A549 (cell line): ENCODE measurements around the gene PCID2. TPM values are rescaled to one million over a fixed set of nuclear protein-coding genes. Genes with fewer than 3 reads are reported as not detected.

Source experiments
- ATAC-seq, 2 experiments: fragments of 200-7000 bp in 1 of 2; fragments of >200 bp in 1 of 2; cut with Nextera tagmentation in 1 of 2; cut with Tn5 transposase in 1 of 2; 3 replicates each; pipeline versions ENCODE4 v1.8.0 to v1.9.1; 2018 to 2020; ENCODE audit warnings: mild to moderate bottlenecking in 1 of 2, moderate library complexity in 1 of 2
- CTCF ChIA-PET: fragments of 300-600 bp; sonication (Branson Sonifier 250); formaldehyde crosslinking; extraction: SDS; loops from one replicate; lab custom pipeline; 2021; ENCODE audit warnings: antibody characterized with exemption, inconsistent platforms; lab: Yijun Ruan, JAX
- POLR2A ChIA-PET: fragments of 350-600 bp; formaldehyde crosslinking; extraction: SDS; loops from one replicate; lab custom pipeline; 2021; ENCODE audit warnings: antibody characterized with exemption, inconsistent platforms; lab: Yijun Ruan, JAX
- DNase-seq, 2 experiments: peaks; one replicate each; pipeline versions ENCODE4 v3.0.0 to v3.0.0-alpha.2; 2011 to 2016; ENCODE audit warnings: low read depth in 1 of 2, low spot score in 1 of 2
- FAIRE-seq: peaks from 2 replicates; lab custom pipeline; 2011; peaks lifted over from hg19 to GRCh38; lab: Jason Lieb, UNC
- H3K27ac ChIP-seq, 2 experiments: fragments of >200 bp; sonication (Bioruptor Twin); formaldehyde crosslinking; 3 replicates each; pipeline ENCODE4 v1.5.1; 2016 to 2017
- H3K4me1 ChIP-seq: fragments of >200 bp; sonication (Bioruptor Twin); formaldehyde crosslinking; 3 replicates; pipeline ENCODE4 v1.6.1; 2016
- H3K4me2 ChIP-seq: fragments of >200 bp; sonication (Bioruptor Twin); formaldehyde crosslinking; 3 replicates; pipeline ENCODE4 v1.6.1; 2016
- H3K4me3 ChIP-seq: fragments of >200 bp; sonication (Bioruptor Twin); formaldehyde crosslinking; 3 replicates; pipeline ENCODE4 v1.5.1; 2016
- H3K9me3 ChIP-seq: fragments of >200 bp; sonication (Bioruptor Twin); formaldehyde crosslinking; 3 replicates; pipeline ENCODE4 v1.6.1; 2016
- CTCF ChIP-seq: fragments of >200 bp; sonication (Bioruptor Twin); formaldehyde crosslinking; IDR thresholded peaks from 3 replicates; pipeline ENCODE4 v1.5.1; 2016
- E2F6 ChIP-seq: IDR thresholded peaks from 2 replicates; pipeline ENCODE4 v1.6.1; 2012; ENCODE audit warnings: low read depth, borderline replicate concordance
- ELK1 ChIP-seq: fragments of 150-350 bp; IDR thresholded peaks from 2 replicates; pipeline ENCODE4 v1.6.1; 2014; ENCODE audit warnings: low read depth, mild to moderate bottlenecking, low read length
- FOSL2 ChIP-seq, 2 experiments: fragments of 450-650 bp in 1 of 2; fragments of >200 bp in 1 of 2; sonication (Bioruptor Twin) in 1 of 2; formaldehyde crosslinking; IDR thresholded peaks; 2 replicates each; pipeline versions ENCODE4 v1.5.0 to v1.6.1; 2016 to 2020; ENCODE audit warnings: mild to moderate bottlenecking in 1 of 2, moderate library complexity in 1 of 2
- HMGXB4 ChIP-seq: fragments of 250-450 bp; sonication (Bioruptor Pico); IDR thresholded peaks from 2 replicates; pipeline ENCODE4 v1.5.0; 2021; ENCODE audit warnings: mild to moderate bottlenecking, moderate library complexity, borderline replicate concordance
- HOXA7 ChIP-seq: fragments of 250-450 bp; sonication (Bioruptor Pico); IDR thresholded peaks from 2 replicates; pipeline ENCODE4 v1.5.0; 2020; ENCODE audit warnings: mild to moderate bottlenecking, moderate library complexity
- HOXB13 ChIP-seq: fragments of 250-450 bp; sonication (Bioruptor Pico); IDR thresholded peaks from 2 replicates; pipeline ENCODE4 v1.5.0; 2020; ENCODE audit warnings: low read depth, mild to moderate bottlenecking, moderate library complexity
- KDM1A ChIP-seq: fragments of 200-600 bp; sonication (generic); IDR thresholded peaks from 2 replicates; pipeline ENCODE4 v1.6.1; 2016; ENCODE audit warnings: low read depth, mild to moderate bottlenecking
- MAX ChIP-seq: IDR thresholded peaks from 2 replicates; pipeline ENCODE4 v1.6.1; 2012
- MYC ChIP-seq: IDR thresholded peaks from 2 replicates; pipeline ENCODE4 v1.6.1; 2012; ENCODE audit warnings: mild to moderate bottlenecking, inconsistent platforms, low read length, improper control_type of control experiment, borderline replicate concordance
- NPAS2 ChIP-seq: fragments of 250-450 bp; sonication (Bioruptor Pico); IDR thresholded peaks from 2 replicates; pipeline ENCODE4 v1.8.0; 2022; ENCODE audit warnings: mild to moderate bottlenecking, moderate library complexity, borderline replicate concordance
- PBX3 ChIP-seq: IDR thresholded peaks from 2 replicates; pipeline ENCODE4 v1.6.1; 2012
- PHF8 ChIP-seq: fragments of 200-600 bp; sonication (generic); IDR thresholded peaks from 2 replicates; pipeline ENCODE4 v1.6.1; 2016; ENCODE audit warnings: low read depth, mild to moderate bottlenecking, antibody characterized with exemption, moderate library complexity, borderline replicate concordance
- RCOR1 ChIP-seq: fragments of 150-350 bp; IDR thresholded peaks from 2 replicates; pipeline ENCODE4 v1.6.1; 2014; ENCODE audit warnings: antibody characterized with exemption, low read length, low read depth
- SMC3 ChIP-seq: fragments of >200 bp; sonication (Bioruptor Twin); formaldehyde crosslinking; IDR thresholded peaks from 3 replicates; pipeline ENCODE4 v1.6.1; 2018; ENCODE audit warnings: inconsistent platforms
- SREBF2 ChIP-seq: fragments of 450-650 bp; IDR thresholded peaks from 2 replicates; pipeline ENCODE4 v1.6.1; 2014; ENCODE audit warnings: mild to moderate bottlenecking, moderate library complexity
- TFCP2L1 ChIP-seq: fragments of 250-450 bp; sonication (Bioruptor Pico); IDR thresholded peaks from 2 replicates; pipeline ENCODE4 v1.5.0; 2021; ENCODE audit warnings: mild to moderate bottlenecking
- ZC3H11A ChIP-seq: fragments of 450-650 bp; IDR thresholded peaks from 2 replicates; pipeline ENCODE4 v1.6.1; 2014; ENCODE audit warnings: antibody characterized with exemption, mild to moderate bottlenecking
- WGBS: methylation state at CpG from one replicate; pipeline ENCODE4 v1.1.6; 2017; ENCODE audit errors: missing lambda C conversion rate; 5-methylcytosine and 5-hydroxymethylcytosine counted together
- polyA plus RNA-seq, 4 experiments: library from polyadenylated mRNA; depleted of rRNA in 3 of 4; stranded (reverse); fragments of >200 nt; fragmentation: RNase III in 1 of 4; extraction: RNeasy Plus Mini Kit Qiagen cat#74134 plus additional on column Dnase treatment in 1 of 4; gene quantifications; 2 replicates in 3 of 4; 3 replicates in 1 of 4; pipeline ENCODE4 v1.2.3, GENCODE V29; 2011 to 2017

The PCID2 gene
- polyA plus RNA-seq, 2 of the 4 experiments (the other 2 are of a cell fraction), result 37.7 to 68.7 TPM

- no peaks in the 10 kb centered on the region for H3K4me1 ChIP-seq
- no peak overlapping the region for H3K27ac ChIP-seq
- ATAC-seq (no peak), FAIRE-seq (no peak), DNase-seq (no peak)
- 96% methylated on average over 18 of the region's 20 CpGs for WGBS
- TF ChIP-seq HMGXB4 (CRISPR knock-in tag) (no peak), FOSL2 (IDR thresholded peaks at IDR 0.05) (no peak), FOSL2 (CRISPR knock-in tag; IDR thresholded peaks at IDR 0.05) (no peak), MYC (no peak), CTCF (no peak), SREBF2 (no peak), PBX3 (no peak), HOXA7 (CRISPR knock-in tag) (no peak), RCOR1 (no peak), TFCP2L1 (CRISPR knock-in tag) (no peak), NPAS2 (CRISPR knock-in tag) (no peak), SMC3 (no peak), PHF8 (no peak), ZC3H11A (no peak)
- H3K4me2 ChIP-seq, result no peak overlapping the region
- H3K4me3 ChIP-seq, result no peak overlapping the region
- no peaks in the 10 kb centered on the region for H3K9me3 ChIP-seq
- ChIA-PET POLR2A (no interaction called here), CTCF (no interaction called here)
Measured at GRCh38 chr13:113229791-113230190, 21.3 kb upstream of the PCID2 start.

- POLR2A ChIA-PET, result no interaction called here
- WGBS, result 92% methylated on average over 5 of the region's 5 CpGs
- FAIRE-seq, result no peak
Measured at GRCh38 chr13:113229161-113229560, 20.7 kb upstream of the PCID2 start.

More at GRCh38 chr13:113229161-113229560, 20.7 kb upstream of the PCID2 start:
- H3K4me2 ChIP-seq, result no peak overlapping the region
- H3K9me3 ChIP-seq, result no peaks in the 10 kb centered on the region
- no peak for ATAC-seq
- H3K27ac ChIP-seq, result no peak overlapping the region
- CTCF ChIA-PET, result interaction anchor here (1.8 kb wide), 1 partner anchor 16 kb away, joined by 4 read pairs; no protein-coding TSS in a partner anchor
- TF ChIP-seq E2F6 (no peak), NPAS2 (CRISPR knock-in tag) (no peak), HOXB13 (CRISPR knock-in tag) (no peak), MAX (no peak), KDM1A (no peak), ELK1 (no peak)
- no peaks in the 10 kb centered on the region for H3K4me1 ChIP-seq
- H3K4me3 ChIP-seq, result no peak overlapping the region
- DNase-seq, result no peak
